Coronary artery (tissue), 2 donors: Measurements from ENCODE around the gene SLC18A2.

Experiments
- DNase-seq: peaks from one replicate; pipeline ENCODE4 v3.0.0-alpha.2; 2017; ENCODE audit warnings: low spot score
- H3K27ac ChIP-seq, 2 donors: fragments of 200-600 bp; sonication (generic); one replicate each; pipeline ENCODE4 v1.5.1; 2016 to 2019
- H3K4me3 ChIP-seq: fragments of 200-600 bp; sonication (generic); 2 replicates; pipeline ENCODE4 v1.5.1; 2016; ENCODE audit warnings: mild to moderate bottlenecking, moderate library complexity
- CTCF ChIP-seq: fragments of 200-600 bp; sonication (generic); IDR thresholded peaks from one replicate; pipeline ENCODE4 v1.5.1; 2019; ENCODE audit warnings: antibody characterized with exemption

The SLC18A2 gene

DNA sequence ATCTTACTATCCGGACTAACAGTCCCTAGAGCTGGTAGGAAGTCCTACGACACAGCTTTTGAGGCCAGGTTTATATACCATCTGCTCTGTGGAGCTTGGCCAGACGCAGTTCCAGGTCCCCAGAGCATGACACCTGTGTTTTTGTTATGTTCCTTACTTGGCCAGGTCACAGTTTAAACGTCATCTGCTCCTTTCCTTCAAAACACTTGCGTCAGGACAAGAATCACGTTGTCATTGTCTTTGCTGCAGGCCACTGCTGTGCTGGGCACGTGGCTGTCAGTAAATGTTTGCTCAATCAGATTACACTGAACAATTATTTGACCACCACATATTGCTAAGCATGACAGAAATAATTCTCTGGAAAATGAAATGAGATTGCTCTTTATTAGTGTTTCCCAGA is 23.9 kb downstream of the SLC18A2 start:
- DNase-seq: no peak
- no peak for TF ChIP-seq CTCF

DNA sequence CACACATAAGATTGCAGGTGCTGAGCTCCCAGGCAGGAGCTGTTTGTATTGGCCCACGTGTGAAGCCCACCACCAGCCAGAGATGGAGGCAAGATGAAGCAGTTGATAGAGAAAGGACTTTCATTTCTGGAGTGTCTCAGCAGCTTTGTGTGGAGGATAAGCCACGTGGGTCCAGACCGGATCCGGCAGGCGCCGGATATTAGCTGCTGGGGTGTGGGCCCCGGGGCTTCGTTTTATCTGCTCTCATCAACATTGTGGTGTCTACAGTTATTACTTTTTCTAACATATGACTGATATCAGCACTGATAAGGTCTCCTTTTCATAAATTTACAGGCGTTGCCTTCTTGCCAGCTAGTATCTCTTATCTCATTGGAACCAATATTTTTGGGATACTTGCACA is 25.5 kb downstream of the SLC18A2 start:
- H3K4me3 ChIP-seq: no peak overlapping the region
- no peak overlapping the region for H3K27ac ChIP-seq
- no peak for TF ChIP-seq CTCF
- DNase-seq: no peak

More for the DNA sequence above, 23.9 kb downstream of the SLC18A2 start:
- Histone ChIP-seq H3K27ac (no peak overlapping the region), H3K4me3 (no peak overlapping the region)

GRCh38 chr10:117266812-117267211 is 25.9 kb downstream of the SLC18A2 start:
- no peak for TF ChIP-seq CTCF
- Histone ChIP-seq H3K27ac (no peak overlapping the region), H3K4me3 (no peak overlapping the region)
- DNase-seq: no peak

DNA sequence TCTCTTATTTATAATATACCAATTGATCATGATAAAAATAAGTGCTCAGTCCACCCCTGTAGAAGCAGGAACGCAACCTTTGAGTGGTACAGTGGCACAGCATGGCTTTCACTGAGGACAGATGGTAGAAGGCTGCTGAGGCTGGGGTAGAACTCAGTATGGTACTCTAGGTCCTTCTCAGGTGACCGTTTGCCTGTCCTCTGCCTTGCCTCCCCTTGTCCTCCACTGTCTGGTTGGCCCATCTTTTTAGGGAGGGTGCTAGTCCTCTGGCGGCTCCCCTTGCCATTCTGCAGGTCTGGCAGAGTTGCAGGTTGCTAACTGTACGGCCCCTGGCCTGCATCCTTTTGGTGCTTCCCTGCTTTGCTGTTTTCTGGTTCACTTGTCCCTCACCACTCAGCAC is 27.3 kb downstream of the SLC18A2 start:
- no peak for DNase-seq
- H3K4me3 ChIP-seq: no peak overlapping the region
- no peak for TF ChIP-seq CTCF
- no peak overlapping the region for H3K27ac ChIP-seq

GRCh38 chr10:117268907-117269306 is 28.0 kb downstream of the SLC18A2 start:
- no peak for DNase-seq
- Histone ChIP-seq H3K4me3 (no peak overlapping the region), H3K27ac (no peak overlapping the region)
- TF ChIP-seq CTCF: no peak

- no peak for TF ChIP-seq CTCF
- no peak for DNase-seq
- H3K4me3 ChIP-seq: no peak overlapping the region
Observed at GRCh38 chr10:117271427-117271826, 30.5 kb downstream of the SLC18A2 start.

GRCh38 chr10:117272195-117273076 is 31.5 kb downstream of the SLC18A2 start:
- Histone ChIP-seq H3K4me3 (no peak overlapping the region), H3K27ac (no peak overlapping the region)
- DNase-seq: no peak
- no peak for TF ChIP-seq CTCF

More at GRCh38 chr10:117271427-117271826, 30.5 kb downstream of the SLC18A2 start:
- no peak overlapping the region for H3K27ac ChIP-seq
